Measurements from ENCODE around the gene TRAPPC12.

TRAPPC12 gene

GRCh38 chr2:3386448-3386958 lies 7.0 kb downstream of the TRAPPC12 start:
- TF ChIP-seq CSDC2 (CRISPR knock-in tag; IDR thresholded peaks at IDR 0.05) (no peak), POU6F1 (CRISPR knock-in tag; IDR thresholded peaks at IDR 0.05; ENCODE audit: borderline replicate concordance, low read depth) (no peak), CREB5 (CRISPR knock-in tag; IDR thresholded peaks at IDR 0.05; ENCODE audit: low read depth) (no peak), ZC3H10 (CRISPR knock-in tag; IDR thresholded peaks at IDR 0.05) (no peak), OSR1 (CRISPR knock-in tag; IDR thresholded peaks at IDR 0.05) (no peak), ZFP3 (CRISPR knock-in tag; IDR thresholded peaks at IDR 0.05) (no peak), ZFP30 (CRISPR knock-in tag; IDR thresholded peaks at IDR 0.05) (no peak), ZNF8 (CRISPR knock-in tag; IDR thresholded peaks at IDR 0.05) (no peak), PPARA (CRISPR knock-in tag; IDR thresholded peaks at IDR 0.05; ENCODE audit: borderline replicate concordance) (no peak), TCF4 (CRISPR knock-in tag; IDR thresholded peaks at IDR 0.05; ENCODE audit: borderline replicate concordance) (no peak), ZNF70 (CRISPR knock-in tag; IDR thresholded peaks at IDR 0.05) (no peak)
- ATAC-seq = no peak

GRCh38 chr2:3387011-3387410 lies 7.5 kb downstream of the TRAPPC12 start:
- no peak for ATAC-seq
- TF ChIP-seq SNAI2 (CRISPR knock-in tag; IDR thresholded peaks at IDR 0.05) = no peak

- TF ChIP-seq ZNF565 (CRISPR knock-in tag; conservative IDR thresholded peaks at IDR 0.05; ENCODE audit: low read depth) = no peak
- no peak for TF ChIP-seq ZFP3 (CRISPR knock-in tag; IDR thresholded peaks at IDR 0.05)
- no peak for TF ChIP-seq BACH2 (CRISPR knock-in tag; IDR thresholded peaks at IDR 0.05; ENCODE audit: borderline replicate concordance)
- TF ChIP-seq ZNF70 (CRISPR knock-in tag; IDR thresholded peaks at IDR 0.05) = no peak
- TF ChIP-seq ISL1 (CRISPR knock-in tag; IDR thresholded peaks at IDR 0.05) = no peak
- no peak for TF ChIP-seq SNAI2 (CRISPR knock-in tag; IDR thresholded peaks at IDR 0.05)
- no peak for ATAC-seq
Observed at GRCh38 chr2:3387644-3388411, 8.3 kb downstream of the TRAPPC12 start.

- ATAC-seq = no peak
- TF ChIP-seq PATZ1 (CRISPR knock-in tag; IDR thresholded peaks at IDR 0.05; ENCODE audit: borderline replicate concordance) (no peak), ISL1 (CRISPR knock-in tag; IDR thresholded peaks at IDR 0.05) (no peak), TCF4 (CRISPR knock-in tag; IDR thresholded peaks at IDR 0.05; ENCODE audit: borderline replicate concordance) (no peak), SNAI2 (CRISPR knock-in tag; IDR thresholded peaks at IDR 0.05) (no peak), ESRRG (CRISPR knock-in tag; IDR thresholded peaks at IDR 0.05) (no peak), ZC3H10 (CRISPR knock-in tag; IDR thresholded peaks at IDR 0.05) (no peak), OSR1 (CRISPR knock-in tag; IDR thresholded peaks at IDR 0.05) (no peak), POU6F1 (CRISPR knock-in tag; IDR thresholded peaks at IDR 0.05; ENCODE audit: borderline replicate concordance, low read depth) (no peak), ZNF565 (CRISPR knock-in tag; conservative IDR thresholded peaks at IDR 0.05; ENCODE audit: low read depth) (no peak), PPARA (CRISPR knock-in tag; IDR thresholded peaks at IDR 0.05; ENCODE audit: borderline replicate concordance) (no peak), ZFP30 (CRISPR knock-in tag; IDR thresholded peaks at IDR 0.05) (no peak), ARNTL (CRISPR knock-in tag; IDR thresholded peaks at IDR 0.05; ENCODE audit: borderline replicate concordance, low read depth) (no peak), RARB (CRISPR knock-in tag; IDR thresholded peaks at IDR 0.05) (no peak), BACH2 (CRISPR knock-in tag; IDR thresholded peaks at IDR 0.05; ENCODE audit: borderline replicate concordance) (no peak), ZNF70 (CRISPR knock-in tag; IDR thresholded peaks at IDR 0.05) (no peak), TOX (CRISPR knock-in tag; IDR thresholded peaks at IDR 0.05; ENCODE audit: borderline replicate concordance) (no peak), CSDC2 (CRISPR knock-in tag; IDR thresholded peaks at IDR 0.05) (no peak), TSHZ2 (CRISPR knock-in tag; IDR thresholded peaks at IDR 0.05) (no peak)
Observed at GRCh38 chr2:3388412-3388738, 8.9 kb downstream of the TRAPPC12 start.

Measured in SK-N-SH treated with all-trans-retinoic acid at 6 μM for 48 hours (cell line).